Forelimb muscle (tissue), 1 donor: ENCODE measurements around the gene CDC14A. TPM values are rescaled to one million over a fixed set of nuclear protein-coding genes. Genes with fewer than 3 reads are reported as not detected.
A peak's percentile ranks its signal among the peaks of the same experiment; 100 is the strongest.
"Not testable (repeated sequence)": the region's sequence is repeated elsewhere in the genome, so short reads cannot be mapped to it uniquely, and the experiment has no call there.

ENCODE experiments used
- DNase-seq: peaks from one replicate; pipeline ENCODE4 v3.0.0-alpha.2; 2013; ENCODE audit warnings: low read depth
- polyA plus RNA-seq: library from polyadenylated mRNA; unstranded; fragments of 120-200 nt; gene quantifications from one replicate; pipeline ENCODE4 v1.2.1, GENCODE V29; 2013; ENCODE audit not compliant: insufficient read length

The CDC14A gene, protein sequence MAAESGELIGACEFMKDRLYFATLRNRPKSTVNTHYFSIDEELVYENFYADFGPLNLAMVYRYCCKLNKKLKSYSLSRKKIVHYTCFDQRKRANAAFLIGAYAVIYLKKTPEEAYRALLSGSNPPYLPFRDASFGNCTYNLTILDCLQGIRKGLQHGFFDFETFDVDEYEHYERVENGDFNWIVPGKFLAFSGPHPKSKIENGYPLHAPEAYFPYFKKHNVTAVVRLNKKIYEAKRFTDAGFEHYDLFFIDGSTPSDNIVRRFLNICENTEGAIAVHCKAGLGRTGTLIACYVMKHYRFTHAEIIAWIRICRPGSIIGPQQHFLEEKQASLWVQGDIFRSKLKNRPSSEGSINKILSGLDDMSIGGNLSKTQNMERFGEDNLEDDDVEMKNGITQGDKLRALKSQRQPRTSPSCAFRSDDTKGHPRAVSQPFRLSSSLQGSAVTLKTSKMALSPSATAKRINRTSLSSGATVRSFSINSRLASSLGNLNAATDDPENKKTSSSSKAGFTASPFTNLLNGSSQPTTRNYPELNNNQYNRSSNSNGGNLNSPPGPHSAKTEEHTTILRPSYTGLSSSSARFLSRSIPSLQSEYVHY
- polyA plus RNA-seq: 5.0 TPM

DNA sequence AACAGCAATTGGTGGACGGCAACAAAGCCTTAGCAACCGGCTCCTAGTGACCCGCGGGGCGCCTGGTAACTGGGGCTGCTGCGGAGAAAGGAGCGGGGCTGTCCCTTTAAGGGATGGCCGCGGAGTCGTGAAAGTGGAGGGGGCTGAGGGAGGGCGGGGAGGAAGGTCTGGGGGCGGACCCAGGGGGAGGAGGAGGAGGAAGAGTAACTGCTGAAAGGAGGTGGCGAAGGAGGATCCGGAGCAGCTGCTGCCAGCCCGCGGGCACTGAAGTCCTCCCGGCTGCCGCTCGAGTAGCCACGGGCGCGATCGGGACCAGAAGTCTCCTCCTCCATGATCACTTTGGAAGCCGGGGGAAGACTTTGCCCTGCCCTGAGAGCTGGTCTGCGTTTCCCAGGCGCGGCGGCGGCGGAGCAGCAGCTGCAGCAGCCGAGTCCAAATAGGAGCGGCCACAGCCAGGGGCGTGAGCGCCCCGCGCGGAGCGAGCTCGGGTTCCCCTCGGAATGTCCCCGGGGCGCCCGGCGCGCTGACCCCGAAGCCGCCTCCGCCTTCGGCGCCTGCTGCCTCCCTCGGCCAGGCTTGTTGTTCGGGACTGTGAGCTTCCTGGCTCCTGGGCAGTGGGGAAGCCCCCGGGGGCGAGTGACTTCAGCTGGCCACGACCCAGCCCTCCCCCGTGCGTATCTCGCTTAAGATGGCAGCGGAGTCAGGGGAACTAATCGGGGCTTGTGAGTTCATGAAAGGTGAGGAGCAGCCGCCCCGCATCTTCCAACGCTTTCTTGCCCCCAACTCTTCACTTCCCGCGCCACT is at the start of gene CDC14A:
Gene CDC14A, plus strand, starts transcription at position 240 of the 804 bp plus-strand sequence. Its CDS starts 449 bp downstream, at position 689.
- peak; percentile 92 for DNase-seq

DNA sequence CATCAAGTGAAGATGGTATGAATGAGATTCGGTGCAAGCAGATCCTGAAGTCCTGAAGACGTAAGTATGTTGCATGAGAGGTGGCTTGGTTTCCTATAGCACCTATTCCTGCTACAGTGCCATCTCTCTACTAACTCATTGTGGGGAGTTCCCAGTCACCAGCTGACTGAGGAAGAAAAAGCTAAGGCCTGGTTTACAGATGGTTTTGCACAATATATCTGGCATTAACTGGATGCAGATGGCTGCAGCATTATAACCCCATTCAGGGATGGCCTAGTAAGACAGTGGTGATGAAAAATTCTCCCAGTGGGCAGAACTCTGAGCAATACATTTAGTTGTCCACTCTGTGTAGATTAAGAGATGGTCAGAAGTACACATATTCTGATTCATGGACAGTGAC is 49.6 kb upstream of the CDC14A start:
- DNase-seq: no peak

DNA sequence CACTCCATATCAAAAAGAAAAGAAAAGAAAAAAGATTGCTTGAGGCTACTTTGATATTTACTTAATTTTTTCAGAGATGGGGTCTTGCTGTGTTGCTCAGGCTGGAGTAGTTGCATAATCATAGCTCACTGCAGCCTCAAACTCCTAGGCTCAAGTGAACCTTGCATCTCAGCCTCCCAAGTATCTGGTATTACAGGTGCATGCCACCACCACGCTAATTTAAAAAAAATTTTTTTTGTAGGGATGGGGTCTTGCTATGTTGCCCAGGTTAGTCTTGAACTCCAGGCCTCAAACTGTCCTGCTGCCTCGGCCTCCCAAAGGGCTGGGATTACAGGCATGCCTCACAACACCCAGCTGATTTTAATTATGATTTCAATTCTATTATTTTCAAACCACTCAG is 48.1 kb upstream of the CDC14A start:
- DNase-seq: no peak

DNA sequence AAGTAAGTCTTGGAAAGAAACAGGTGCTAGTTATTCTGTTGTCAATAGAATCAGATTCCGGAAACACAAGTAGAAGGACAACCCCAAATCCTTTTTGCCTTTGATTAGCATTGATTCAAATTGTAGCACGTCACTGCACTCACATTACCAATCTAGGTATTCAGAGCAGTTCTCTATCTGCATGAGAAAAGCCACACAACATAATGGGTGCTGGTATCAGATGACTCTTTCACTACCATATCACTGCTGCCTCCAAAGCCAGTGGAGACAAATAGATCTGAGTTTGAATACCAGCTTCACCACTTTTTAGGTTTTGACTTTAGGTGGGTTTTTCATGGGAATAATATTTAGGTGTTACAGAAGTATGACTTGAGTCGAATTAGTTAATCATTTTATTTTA is 47.4 kb upstream of the CDC14A start:
- DNase-seq: no peak

DNA sequence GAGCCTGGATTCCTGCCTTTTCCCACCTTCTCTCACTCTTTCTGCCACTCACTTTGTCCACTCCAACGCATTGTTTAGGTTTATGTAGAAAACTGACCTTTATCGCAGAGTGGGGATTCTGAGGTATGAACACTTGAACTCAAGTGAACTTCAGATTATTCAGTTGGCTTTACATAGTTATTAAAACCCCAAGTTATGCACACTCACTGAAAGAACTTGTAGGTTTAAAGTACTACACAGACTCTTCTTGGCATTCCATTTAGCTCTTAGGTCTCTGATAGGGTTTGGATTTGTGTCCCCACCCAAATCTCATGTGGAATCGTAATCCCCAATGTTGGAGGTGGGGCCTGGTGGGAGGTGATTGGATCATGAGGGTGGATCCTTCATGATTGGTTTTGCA is 46.4 kb upstream of the CDC14A start:
- DNase-seq: no peak

DNA sequence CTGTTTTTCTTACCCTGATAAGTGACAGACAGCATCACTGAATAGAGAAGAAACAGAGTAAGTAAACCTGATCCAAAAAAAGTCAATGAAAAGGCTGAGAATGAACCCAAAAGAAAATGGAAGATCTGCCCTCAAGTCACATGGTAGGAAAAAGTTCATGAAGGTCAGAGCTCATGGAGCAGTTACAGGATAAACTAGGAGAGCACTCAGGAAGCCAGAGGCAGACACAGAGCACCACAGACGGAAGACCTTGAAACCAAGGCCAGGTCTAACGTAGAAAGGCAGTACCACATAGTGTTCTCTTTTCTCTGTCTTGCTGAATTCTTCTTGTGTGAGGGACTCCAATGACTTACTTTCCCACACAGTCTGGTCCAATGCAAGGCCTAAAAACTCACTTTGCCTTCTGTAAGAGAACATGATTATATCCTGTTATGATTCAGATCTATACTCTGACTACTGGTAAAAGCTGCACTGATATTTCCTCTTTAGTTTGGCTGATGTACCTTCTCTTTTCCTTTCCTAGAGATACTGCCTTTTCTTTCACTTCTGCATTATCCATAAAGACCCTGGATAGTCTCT is 45.5 kb upstream of the CDC14A start:
- no peak for DNase-seq

DNA sequence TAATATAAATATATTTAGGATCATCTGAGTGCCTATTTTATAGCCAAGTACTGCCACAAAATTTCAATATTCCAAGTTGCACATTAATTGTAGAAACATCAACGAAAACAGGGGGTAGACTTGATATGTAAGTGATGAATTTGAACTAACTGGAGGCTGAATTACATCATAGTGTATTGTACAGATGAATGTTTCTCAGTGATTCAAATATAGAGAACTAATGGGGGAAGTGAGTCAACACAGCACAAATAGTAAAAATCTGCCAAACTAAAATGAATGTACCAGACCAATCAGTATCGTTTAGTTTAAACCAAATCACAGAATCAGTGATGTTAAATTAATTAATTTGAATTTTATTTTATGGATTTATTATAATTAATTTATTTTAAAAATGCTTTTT is 43.5 kb upstream of the CDC14A start:
- no peak for DNase-seq

DNA sequence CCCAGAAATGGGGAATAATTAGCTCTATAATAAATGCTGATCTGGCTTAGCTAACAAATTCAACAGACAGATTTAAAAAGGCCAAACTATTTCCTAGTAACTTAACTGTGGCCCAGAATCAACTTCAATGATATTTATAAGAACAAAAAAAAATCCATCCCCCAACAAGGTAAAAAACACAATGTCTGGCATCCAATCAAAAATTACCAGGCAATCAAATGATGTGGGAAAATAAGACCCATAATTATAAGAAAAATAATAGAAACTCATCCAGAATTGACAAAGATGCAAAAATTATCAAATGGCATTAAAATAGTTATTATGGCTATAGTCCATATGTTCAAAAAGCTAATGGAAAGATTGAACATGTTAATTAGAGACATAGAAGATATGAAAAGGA is 42.4 kb upstream of the CDC14A start:
- DNase-seq: no peak

DNA sequence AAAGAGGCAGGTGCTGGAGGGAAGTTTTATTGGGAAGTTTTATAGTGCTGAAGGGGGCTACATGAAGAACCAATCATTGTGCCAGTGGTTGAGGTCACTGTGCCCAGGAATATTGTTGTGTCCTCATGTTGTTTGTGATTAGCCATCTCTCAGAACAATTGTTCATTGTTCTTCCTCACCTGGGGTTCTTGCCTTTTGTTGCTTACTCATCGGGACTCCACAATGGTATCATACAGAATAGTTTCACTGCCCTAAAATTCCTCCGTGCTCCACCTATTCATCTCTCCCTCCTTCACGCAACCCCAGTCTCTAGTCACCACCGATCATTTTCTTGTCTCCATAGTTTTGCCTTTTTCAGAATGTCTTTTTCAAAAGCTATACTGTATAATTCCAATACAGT is 38.9 kb upstream of the CDC14A start:
- no peak for DNase-seq

DNA sequence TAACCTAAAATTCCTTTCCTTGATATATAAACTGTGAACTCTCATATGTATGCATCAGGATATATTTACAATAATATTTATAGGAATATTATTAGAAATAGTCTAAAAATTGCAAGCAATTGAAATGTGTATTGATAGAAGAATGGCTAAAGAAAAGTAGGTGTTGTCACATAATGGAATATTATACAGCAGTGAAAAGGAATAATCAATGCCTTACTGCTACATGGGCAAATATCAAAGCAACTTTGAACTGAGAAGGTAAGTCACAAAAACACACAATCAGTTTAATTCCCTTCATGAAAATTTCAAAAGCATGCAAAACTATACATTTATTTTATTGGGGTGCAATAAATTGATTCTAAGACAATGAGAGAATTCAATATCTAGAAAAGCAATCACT is 35.7 kb upstream of the CDC14A start:
- DNase-seq: no peak

DNA sequence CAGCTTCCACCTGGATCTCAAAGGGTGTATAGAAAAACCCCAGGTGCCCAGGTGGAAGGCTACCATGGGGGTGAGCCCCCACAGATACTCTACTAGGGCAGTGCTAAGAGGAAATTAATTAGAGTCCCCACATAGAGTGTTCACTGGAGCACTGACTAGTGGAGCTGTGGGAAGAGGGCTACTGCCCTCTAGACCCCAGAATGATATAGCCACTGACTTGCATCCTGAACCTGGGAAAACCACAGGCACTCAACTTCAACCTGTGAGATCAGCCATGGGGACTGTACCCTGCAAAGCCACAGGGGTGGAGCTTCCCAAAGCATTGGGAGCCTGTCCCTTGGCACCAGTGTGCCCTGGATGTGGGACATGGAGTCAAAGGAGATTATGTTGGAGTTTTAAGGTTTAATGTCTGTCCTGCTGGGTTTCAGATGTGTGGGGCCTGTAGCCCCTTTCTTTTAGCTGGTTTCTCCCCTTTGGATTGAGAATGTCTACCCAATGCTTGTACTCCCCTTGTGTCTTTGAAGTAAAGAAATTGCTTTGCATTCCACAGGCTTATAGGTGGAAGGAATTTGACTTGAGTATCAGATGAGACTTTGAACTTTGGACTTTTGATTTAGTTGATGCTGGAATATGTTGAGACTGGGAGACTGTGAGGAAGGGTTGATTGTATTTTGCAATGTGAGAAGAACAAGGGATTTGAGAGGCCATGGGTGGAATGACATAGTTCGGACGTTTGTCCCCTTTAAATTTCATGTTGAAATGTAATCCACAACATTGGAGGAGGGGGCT is 31.8 kb upstream of the CDC14A start:
- DNase-seq: no peak

DNA sequence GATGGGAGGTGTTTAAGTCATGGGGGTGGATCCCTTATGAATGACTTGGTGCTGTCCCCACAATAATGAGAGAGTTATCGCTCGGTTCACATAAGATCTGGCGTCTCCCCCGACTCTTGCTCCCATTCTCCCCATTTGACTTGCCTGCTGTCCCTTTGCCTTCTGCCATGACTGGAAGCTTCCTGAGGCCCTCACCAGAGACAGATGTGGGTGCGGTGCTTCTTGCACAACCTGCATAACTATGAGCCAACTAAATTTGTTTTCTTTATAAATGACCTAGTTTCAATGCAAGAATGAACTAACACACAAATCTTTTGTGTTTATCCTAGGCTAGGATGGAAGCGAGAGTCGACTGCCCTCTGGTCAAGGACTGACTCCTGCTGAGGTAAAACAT is 31.2 kb upstream of the CDC14A start:
- DNase-seq: no peak

DNA sequence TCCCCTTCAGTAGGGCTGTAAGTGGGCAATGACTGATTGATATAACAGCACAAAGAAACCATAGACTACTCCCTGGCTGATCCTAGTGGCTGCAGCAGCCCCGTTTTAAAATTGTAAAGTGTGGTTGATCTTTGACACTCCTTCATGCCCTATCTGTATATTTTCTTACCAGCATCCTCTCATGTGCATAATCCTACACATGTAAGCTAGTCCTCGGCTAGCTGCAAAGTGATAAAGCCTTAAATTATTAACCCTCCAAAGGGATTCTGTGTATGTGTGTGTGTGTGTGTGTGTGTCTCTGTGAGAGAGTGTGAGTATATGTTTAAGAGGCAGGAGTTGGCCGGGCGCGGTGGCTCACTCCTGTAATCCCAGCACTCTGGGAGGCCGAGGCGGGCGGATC is 30.8 kb upstream of the CDC14A start:
- DNase-seq: no peak

DNA sequence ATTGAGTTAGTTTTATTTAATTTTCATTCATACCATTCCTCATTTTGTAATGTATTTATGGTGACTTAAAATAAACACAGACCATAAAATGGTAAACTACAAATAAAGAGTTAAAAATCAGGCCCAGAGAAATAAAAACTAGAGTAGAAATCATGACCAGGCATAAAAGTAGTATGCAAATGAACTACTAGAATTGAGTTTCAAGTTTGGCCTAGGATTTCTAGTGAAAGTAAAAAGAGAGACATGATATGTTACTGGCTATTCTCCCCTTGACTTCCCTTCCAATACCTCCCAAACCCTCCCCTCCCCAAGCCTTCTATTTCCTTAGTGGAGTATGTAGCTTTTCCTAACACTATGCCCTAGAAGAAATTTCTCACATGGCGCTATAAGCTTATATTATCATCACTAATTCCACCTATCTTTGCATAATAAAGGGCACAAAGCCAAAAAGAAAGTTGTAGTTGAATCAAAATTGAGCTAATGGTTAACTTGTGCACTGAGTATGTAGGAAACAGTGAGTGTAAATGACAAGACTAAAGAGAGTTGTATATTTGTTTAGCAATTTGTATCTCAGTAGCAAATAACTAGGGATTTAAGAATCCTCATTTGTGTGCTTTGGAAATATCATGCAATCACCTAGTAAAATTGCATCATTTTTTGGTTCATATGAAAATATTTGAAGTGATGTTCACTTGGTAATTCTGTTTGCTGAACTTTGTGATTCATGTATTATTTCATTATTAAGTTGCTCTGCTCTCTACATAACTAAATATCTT is 29.7 kb upstream of the CDC14A start:
- DNase-seq: no peak

DNA sequence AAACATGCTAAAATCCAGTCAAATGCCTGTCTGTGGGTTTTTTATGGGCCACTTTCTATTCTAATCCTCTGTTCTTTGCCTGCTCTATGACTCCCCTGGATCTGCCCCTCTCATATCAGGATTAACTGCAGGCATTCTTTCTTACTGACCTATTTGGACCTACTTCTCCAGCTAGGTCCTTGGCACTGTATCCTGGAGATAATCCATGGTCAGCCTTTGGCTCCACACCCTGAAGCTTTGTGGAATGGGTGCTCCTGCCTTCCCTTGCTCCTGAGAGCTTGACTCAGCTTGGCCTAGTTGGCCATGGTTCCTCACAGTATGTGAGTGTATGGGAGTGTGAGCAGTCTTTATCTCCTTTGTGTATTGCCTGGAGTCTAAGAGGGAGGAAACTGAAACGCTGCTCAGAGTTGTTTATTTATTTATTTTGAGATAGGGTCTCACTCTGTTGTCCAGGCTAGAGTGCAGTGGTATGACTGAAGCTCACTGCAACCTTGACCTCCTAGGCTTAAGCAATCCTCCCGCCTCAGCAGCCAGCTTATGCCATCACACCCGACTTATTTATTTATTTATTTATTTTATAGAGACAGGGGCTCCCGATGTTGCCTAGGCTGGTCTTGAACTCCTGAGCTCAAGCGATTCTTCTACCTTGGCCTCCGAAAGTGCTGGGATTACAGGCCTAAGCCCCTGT is 28.7 kb upstream of the CDC14A start:
- no peak for DNase-seq

DNA sequence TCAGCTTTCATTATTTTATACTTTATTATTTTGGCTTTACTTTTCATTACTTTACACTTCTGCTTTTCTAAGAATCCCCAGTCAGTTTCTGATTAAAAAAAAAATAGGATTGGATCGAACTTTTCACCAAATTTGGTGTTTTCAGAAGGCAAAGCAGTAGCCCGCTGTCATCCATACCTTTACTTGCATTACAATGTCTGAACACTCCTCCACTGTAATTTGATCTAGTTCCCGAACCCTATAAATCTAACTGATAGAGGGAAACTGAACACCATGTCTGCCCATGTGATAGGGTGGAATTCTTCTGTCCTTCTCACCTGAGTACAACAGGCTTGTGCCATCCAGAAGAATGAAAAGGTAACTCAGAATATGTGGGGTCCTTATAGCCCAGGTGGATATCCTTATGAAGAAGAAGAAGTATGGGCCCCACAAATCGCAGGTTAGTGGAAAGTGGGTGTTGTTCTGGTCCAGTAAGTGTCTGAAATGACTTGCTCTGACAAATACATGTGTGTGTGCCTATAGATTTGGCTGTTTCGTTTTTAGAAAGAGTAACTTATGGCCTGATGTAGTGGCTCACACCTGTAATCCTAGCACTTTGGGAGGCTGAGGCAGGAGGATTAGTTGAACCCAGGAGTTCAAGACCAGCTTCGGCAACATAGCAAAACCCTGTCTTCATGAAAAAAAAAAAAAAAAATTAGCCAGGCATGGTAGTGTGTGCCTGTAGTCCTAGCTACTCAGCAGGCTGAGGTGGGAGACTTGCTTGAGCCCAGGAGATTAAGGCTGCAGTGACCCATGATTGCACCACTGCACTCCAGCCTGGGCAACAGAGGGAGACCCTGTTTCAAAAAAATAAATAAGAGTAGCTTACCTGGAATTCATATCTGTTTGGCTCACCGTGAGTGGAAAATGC is 26.6 kb upstream of the CDC14A start:
- no peak for DNase-seq

DNA sequence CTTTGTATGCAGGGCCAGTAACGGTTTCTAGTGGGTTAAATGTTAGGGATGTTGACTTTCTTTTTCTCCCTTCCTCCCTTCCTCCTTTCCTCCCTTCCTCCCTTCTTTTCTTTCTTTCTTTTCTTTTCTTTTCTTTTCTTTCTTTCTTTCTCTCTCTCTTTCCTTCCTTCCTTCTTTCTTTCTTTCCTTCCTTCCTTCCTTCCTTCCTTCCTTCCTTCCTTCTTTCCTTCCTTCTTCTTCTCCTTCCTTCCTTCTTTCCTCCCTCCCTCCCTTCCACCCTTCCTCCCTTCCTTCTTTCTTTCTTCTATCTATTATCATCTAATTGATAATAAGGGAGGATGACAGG is 26.0 kb upstream of the CDC14A start:
- not testable (repeated sequence) for DNase-seq

DNA sequence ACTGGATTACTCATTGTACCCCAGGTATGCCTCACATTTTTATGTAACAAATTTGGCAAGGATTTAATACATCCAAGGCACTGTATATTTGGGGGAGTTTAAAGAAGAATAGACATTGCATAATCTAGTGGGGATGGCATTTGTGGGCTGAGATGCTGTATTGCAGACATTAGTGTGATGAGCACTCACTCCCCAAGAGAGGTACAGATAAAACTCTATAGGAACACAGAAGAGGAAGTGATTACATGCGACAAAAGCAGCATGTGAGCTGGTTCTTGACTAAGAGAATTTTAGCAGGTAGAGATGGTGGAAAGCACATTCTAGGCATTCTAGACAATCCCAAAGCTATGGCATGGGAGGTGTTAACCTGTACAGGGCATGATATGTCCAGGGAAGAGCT is 24.2 kb upstream of the CDC14A start:
- DNase-seq: no peak

DNA sequence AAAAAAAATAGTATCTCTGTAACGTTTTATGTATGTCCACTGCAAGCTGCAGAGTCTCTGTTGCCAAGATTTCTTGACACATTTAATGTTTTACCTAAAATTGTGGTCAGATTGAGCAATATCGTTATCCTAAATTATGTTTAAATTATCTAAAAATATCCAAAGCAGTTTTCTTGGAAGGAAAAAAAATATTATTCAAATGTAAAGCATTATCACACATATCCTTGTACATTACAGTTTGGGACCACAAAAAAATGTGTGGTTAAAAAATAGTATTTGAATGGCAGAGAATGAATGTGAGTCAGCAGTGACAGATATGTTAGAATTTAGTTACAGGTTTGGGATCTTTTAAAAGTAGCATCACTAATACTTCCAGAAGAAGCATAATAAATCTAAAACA is 21.2 kb upstream of the CDC14A start:
- not testable (repeated sequence) for DNase-seq
